Lung (tissue), 12 donors: ENCODE measurements around the gene DCAF12. TPM values are rescaled to one million over a fixed set of nuclear protein-coding genes. Genes with fewer than 3 reads are reported as not detected.

Source experiments
- ATAC-seq: fragments of 200-7000 bp; cut with Tn5 transposase; one replicate; pipeline ENCODE4 v1.9.1; 2020; ENCODE audit warnings: moderate number of reproducible peaks; ENCODE audit not compliant: insufficient read depth, low FRiP score
- DNase-seq, 3 donors: peaks; one replicate each; pipeline ENCODE4 v3.0.0-alpha.2; 2013 to 2017
- H3K27ac ChIP-seq, 2 donors: one replicate each; pipeline ENCODE4 v1.5.1; 2013; ENCODE audit warnings: mild to moderate bottlenecking in 2 of 2, moderate library complexity in 2 of 2, control low read depth in 1 of 2, inconsistent platforms in 1 of 2, low read depth in 1 of 2, low read length in 1 of 2
- H3K27me3 ChIP-seq, 3 donors: one replicate each; pipeline ENCODE4 v1.5.1; 2013; ENCODE audit warnings: low read length in 2 of 3; ENCODE audit not compliant: control insufficient read depth in 3 of 3, insufficient read depth in 3 of 3
- H3K36me3 ChIP-seq, 4 donors: one replicate each; pipeline ENCODE4 v1.5.1; 2013; ENCODE audit warnings: low read length in 4 of 4, mild to moderate bottlenecking in 1 of 4, moderate library complexity in 1 of 4; ENCODE audit not compliant: control insufficient read depth in 4 of 4, insufficient read depth in 4 of 4
- H3K4me1 ChIP-seq, 5 donors: one replicate each; pipeline ENCODE4 v1.5.1; 2013; ENCODE audit warnings: low read length in 5 of 5, mild to moderate bottlenecking in 2 of 5, moderate library complexity in 1 of 5; ENCODE audit not compliant: control insufficient read depth in 5 of 5, insufficient read depth in 5 of 5
- H3K4me3 ChIP-seq: one replicate; pipeline ENCODE4 v1.5.1; 2013; ENCODE audit warnings: mild to moderate bottlenecking, control low read depth, moderate library complexity
- H3K9ac ChIP-seq, 2 donors: one replicate each; pipeline ENCODE4 v1.5.1; 2013; ENCODE audit warnings: low read length in 2 of 2, control low read depth in 1 of 2; ENCODE audit not compliant: insufficient read depth in 1 of 2
- H3K9me3 ChIP-seq, 4 donors: one replicate each; pipeline ENCODE4 v1.5.1; 2013; ENCODE audit warnings: low read length in 3 of 4, mild to moderate bottlenecking in 1 of 4, moderate library complexity in 1 of 4; ENCODE audit not compliant: control insufficient read depth in 4 of 4, insufficient read depth in 3 of 4
- WGBS, 2 donors: extraction: QIAGEN DNeasy Blood & Tissue Kit; methylation state at CpG; one replicate each; pipeline ENCODE4 v1.1.7; 2013; 5-methylcytosine and 5-hydroxymethylcytosine counted together
- polyA plus RNA-seq, 2 donors: library from polyadenylated mRNA; stranded (reverse); fragments of 200-250 nt; gene quantifications; one replicate each; pipeline ENCODE4 v1.2.1, GENCODE V29; 2013
- total RNA-seq, 2 donors: library from RNA; depleted of rRNA in 1 of 2; stranded (reverse); fragments of >200 nt in 1 of 2; gene quantifications; one replicate each; pipeline ENCODE4 v1.2.1, GENCODE V29; 2014 to 2021
- TF ChIP-seq, protein P1 (sequence below): IDR thresholded peaks from 2 replicates; pipeline ENCODE4 v1.5.1; 2012; ENCODE audit warnings: mild to moderate bottlenecking; ENCODE audit errors: control extremely low read depth, extremely low read depth
- donor health status: control.
- donor health status: control.
- donor health status: Bipolar disorder and iron deficiency.
- donor health status: healthy.
- donor health status: DM: yes; HTN: yes; CAD: no.

The DCAF12 gene
- total and polyA plus RNA-seq, 4 donors = 14.1 to 53.1 (median 29.8) TPM

DNA sequence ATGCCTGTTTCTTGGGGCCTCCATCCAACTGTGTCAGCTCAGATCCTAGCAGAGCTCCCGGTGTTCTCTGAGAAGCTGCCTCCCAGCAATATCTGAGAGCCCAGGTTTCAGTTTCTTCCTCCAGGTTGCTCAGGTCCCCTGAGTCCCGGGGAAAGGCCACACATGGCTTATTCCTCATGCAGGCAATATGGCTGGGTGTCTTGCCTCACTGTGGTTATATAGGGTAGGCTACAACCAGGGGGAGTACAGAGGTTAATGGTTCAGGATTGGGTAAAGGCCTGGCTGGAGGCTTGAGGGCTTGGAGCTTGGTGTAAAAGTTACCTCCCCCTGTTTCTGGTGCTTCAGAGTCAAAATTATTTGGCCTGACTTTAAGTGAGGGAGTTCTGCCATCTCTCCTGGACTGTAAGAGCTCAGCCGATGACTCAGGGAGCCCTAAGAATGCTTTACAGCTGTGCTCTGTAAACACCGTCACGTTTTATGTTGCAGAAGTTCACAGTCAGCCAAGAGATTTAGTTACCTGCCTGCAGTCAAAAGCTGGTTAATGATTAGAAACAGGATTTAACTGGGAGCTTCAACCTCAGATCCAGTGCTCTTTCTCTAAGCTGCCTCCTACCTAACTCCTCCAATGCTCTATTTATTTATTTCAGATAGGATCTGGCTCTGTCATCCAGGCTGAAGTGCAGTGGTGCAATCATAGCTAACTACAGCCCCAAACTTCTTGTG, 53.5 kb downstream of the DCAF12 start:
- H3K27ac ChIP-seq = peak overlapping the region in 1 of 2 donors; percentile 80
- WGBS, 2 donors = 52 to 78% methylated on average over 5 of the region's 5 CpGs
- ATAC-seq = peak; percentile 82

GRCh38 chr9:34072410-34072809, 54.1 kb downstream of the DCAF12 start:
- H3K27me3 ChIP-seq = no peaks in the 10 kb centered on the region
- 67 to 84% methylated on average over 2 of the region's 2 CpGs for WGBS, 2 donors
- TF ChIP-seq, protein P1, sequence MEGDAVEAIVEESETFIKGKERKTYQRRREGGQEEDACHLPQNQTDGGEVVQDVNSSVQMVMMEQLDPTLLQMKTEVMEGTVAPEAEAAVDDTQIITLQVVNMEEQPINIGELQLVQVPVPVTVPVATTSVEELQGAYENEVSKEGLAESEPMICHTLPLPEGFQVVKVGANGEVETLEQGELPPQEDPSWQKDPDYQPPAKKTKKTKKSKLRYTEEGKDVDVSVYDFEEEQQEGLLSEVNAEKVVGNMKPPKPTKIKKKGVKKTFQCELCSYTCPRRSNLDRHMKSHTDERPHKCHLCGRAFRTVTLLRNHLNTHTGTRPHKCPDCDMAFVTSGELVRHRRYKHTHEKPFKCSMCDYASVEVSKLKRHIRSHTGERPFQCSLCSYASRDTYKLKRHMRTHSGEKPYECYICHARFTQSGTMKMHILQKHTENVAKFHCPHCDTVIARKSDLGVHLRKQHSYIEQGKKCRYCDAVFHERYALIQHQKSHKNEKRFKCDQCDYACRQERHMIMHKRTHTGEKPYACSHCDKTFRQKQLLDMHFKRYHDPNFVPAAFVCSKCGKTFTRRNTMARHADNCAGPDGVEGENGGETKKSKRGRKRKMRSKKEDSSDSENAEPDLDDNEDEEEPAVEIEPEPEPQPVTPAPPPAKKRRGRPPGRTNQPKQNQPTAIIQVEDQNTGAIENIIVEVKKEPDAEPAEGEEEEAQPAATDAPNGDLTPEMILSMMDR = no peak
- H3K9me3 ChIP-seq = no peaks in the 10 kb centered on the region
- H3K27ac ChIP-seq = peak overlapping the region in 1 of 2 donors; percentile 80
- no peak for ATAC-seq
- DNase-seq = peak; percentile 52 to 79 (median 63)
- no peak overlapping the region for H3K4me3 ChIP-seq
- H3K4me1 ChIP-seq = peaks cover 0 to 5% (median 3%) of the 10 kb centered on the region in 5 donors
- H3K36me3 ChIP-seq = no peaks in the 10 kb centered on the region
- H3K9ac ChIP-seq = no peak overlapping the region

More for the DNA sequence above, 53.5 kb downstream of the DCAF12 start:
- Histone ChIP-seq H3K4me3 (no peak overlapping the region), H3K9me3 (no peaks in the 10 kb centered on the region), H3K27me3 (no peaks in the 10 kb centered on the region), H3K9ac (no peak overlapping the region), H3K36me3 (no peaks in the 10 kb centered on the region), H3K4me1 (peaks cover 0 to 5% (median 3%) of the 10 kb centered on the region in 5 donors)
- TF ChIP-seq, protein P1 = no peak
- peak; percentile 42 to 77 (median 55) for DNase-seq

- Histone ChIP-seq H3K9ac (no peak overlapping the region), H3K9me3 (no peaks in the 10 kb centered on the region), H3K4me1 (peaks cover 0 to 5% (median 3%) of the 10 kb centered on the region in 5 donors), H3K27me3 (no peaks in the 10 kb centered on the region), H3K27ac (no peak overlapping the region), H3K36me3 (no peaks in the 10 kb centered on the region), H3K4me3 (no peak overlapping the region)
- WGBS, 2 donors = 80 to 90% methylated on average over 5 of the region's 5 CpGs
- DNase-seq = peak in 2 of 3 donors; percentile 33 to 42
- no peak for ATAC-seq
- TF ChIP-seq, protein P1 = no peak
Measured at GRCh38 chr9:34070606-34071324, 55.7 kb downstream of the DCAF12 start.
